Panc1 (cell line): ENCODE data around the gene FFAR1.

ENCODE experiments used
- POLR2AphosphoS5 ChIP-seq: IDR thresholded peaks from 2 replicates; pipeline ENCODE4 v1.6.1; 2012; ENCODE audit warnings: mild to moderate bottlenecking, low read depth, low read length, moderate library complexity
- SIN3A ChIP-seq: IDR thresholded peaks from 2 replicates; pipeline ENCODE4 v1.6.1; 2012; ENCODE audit warnings: low read depth, mild to moderate bottlenecking, low read length, moderate library complexity, borderline replicate concordance; ENCODE audit not compliant: insufficient read depth
- TCF7L2 ChIP-seq: IDR thresholded peaks from 2 replicates; pipeline ENCODE4 v1.6.1; 2011; ENCODE audit warnings: mild to moderate bottlenecking, low read depth, low read length, inconsistent platforms
- TF ChIP-seq, protein P1 (sequence below): fragments of 450-650 bp; IDR thresholded peaks from 2 replicates; pipeline ENCODE4 v1.5.1; 2017; ENCODE audit warnings: mild to moderate bottlenecking
- TF ChIP-seq, protein P2 (sequence below), 2 experiments: IDR thresholded peaks; 2 replicates each; pipeline ENCODE4 v1.6.1; 2011 to 2012; ENCODE audit warnings: low read depth in 2 of 2, control low read depth in 1 of 2, low read length in 1 of 2, mild to moderate bottlenecking in 1 of 2, moderate library complexity in 1 of 2; ENCODE audit not compliant: insufficient read depth in 1 of 2

DNA sequence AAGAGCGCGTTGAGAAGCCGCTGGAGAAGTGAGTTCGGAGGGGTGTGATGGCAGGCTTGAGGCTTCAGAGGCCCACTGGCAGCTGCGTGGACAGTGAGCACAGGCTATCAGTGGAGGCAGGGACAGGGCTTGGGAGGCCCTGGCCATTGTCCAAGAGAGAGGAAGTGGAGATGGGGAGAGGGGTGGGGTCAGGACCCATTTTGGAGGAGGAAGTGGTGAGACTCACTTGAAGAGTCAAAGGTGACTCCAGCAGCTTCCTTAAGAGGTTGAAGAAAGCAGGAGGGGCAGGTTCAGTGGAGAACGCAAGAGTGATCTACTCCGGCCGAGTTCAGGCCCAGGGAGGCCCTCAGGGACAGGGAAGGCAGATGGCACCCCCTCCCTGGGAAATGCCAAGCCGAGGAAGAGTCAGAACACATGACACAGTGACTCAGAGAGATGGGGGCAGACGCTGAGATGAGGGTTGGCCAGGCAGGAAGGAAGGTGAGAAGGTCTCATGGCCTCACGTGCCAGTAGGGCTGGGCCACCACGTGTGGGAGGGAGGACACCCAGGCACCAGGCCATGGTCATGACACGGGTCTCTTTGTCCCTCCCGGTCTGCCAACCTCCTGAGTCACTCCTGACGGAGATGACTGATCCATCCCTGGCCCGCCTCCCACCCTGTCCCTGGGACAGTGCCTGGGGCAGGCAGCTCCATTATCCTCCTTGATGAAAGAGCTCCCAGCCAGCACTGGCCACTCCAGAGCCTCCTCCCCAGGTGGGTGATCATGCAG, 28.8 kb upstream of the FFAR1 start:
- TF ChIP-seq, protein P1, sequence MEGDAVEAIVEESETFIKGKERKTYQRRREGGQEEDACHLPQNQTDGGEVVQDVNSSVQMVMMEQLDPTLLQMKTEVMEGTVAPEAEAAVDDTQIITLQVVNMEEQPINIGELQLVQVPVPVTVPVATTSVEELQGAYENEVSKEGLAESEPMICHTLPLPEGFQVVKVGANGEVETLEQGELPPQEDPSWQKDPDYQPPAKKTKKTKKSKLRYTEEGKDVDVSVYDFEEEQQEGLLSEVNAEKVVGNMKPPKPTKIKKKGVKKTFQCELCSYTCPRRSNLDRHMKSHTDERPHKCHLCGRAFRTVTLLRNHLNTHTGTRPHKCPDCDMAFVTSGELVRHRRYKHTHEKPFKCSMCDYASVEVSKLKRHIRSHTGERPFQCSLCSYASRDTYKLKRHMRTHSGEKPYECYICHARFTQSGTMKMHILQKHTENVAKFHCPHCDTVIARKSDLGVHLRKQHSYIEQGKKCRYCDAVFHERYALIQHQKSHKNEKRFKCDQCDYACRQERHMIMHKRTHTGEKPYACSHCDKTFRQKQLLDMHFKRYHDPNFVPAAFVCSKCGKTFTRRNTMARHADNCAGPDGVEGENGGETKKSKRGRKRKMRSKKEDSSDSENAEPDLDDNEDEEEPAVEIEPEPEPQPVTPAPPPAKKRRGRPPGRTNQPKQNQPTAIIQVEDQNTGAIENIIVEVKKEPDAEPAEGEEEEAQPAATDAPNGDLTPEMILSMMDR: no peak
- TF ChIP-seq, protein P2, sequence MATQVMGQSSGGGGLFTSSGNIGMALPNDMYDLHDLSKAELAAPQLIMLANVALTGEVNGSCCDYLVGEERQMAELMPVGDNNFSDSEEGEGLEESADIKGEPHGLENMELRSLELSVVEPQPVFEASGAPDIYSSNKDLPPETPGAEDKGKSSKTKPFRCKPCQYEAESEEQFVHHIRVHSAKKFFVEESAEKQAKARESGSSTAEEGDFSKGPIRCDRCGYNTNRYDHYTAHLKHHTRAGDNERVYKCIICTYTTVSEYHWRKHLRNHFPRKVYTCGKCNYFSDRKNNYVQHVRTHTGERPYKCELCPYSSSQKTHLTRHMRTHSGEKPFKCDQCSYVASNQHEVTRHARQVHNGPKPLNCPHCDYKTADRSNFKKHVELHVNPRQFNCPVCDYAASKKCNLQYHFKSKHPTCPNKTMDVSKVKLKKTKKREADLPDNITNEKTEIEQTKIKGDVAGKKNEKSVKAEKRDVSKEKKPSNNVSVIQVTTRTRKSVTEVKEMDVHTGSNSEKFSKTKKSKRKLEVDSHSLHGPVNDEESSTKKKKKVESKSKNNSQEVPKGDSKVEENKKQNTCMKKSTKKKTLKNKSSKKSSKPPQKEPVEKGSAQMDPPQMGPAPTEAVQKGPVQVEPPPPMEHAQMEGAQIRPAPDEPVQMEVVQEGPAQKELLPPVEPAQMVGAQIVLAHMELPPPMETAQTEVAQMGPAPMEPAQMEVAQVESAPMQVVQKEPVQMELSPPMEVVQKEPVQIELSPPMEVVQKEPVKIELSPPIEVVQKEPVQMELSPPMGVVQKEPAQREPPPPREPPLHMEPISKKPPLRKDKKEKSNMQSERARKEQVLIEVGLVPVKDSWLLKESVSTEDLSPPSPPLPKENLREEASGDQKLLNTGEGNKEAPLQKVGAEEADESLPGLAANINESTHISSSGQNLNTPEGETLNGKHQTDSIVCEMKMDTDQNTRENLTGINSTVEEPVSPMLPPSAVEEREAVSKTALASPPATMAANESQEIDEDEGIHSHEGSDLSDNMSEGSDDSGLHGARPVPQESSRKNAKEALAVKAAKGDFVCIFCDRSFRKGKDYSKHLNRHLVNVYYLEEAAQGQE (IDR thresholded peaks at IDR 0.05; ENCODE audit: insufficient read depth in 1 of 2, low read depth in 2 of 2, low read length in 1 of 2): no peak
- TF ChIP-seq POLR2AphosphoS5 (no peak), SIN3A (no peak), TCF7L2 (no peak)
